Heart left ventricle (tissue), 16 donors: ENCODE measurements around the gene NEK8. TPM values are rescaled to one million over a fixed set of nuclear protein-coding genes. Genes with fewer than 3 reads are reported as not detected.

ENCODE experiments used
- ATAC-seq, 4 donors: fragments of 200-7000 bp; cut with Tn5 transposase; one replicate each; pipeline ENCODE4 v1.9.1; 2020 to 2022; ENCODE audit warnings: moderate library complexity in 4 of 4, mild to moderate bottlenecking in 3 of 4, moderate number of reproducible peaks in 1 of 4
- DNase-seq, 5 donors: peaks; one replicate each; pipeline ENCODE4 v3.0.0-alpha.2; 2020
- H3K27ac ChIP-seq, 12 donors: fragments of 200-600 bp; sonication (generic) in 4 of 12; one replicate each; pipeline versions ENCODE4 v1.5.0 to v1.8.0; 2016 to 2022; ENCODE audit warnings: mild to moderate bottlenecking in 2 of 12
- H3K27me3 ChIP-seq, 9 donors: fragments of 200-600 bp; sonication (generic) in 2 of 9; one replicate each; pipeline versions ENCODE4 v1.5.1 to v1.8.0; 2016 to 2022; ENCODE audit warnings: mild to moderate bottlenecking in 3 of 9
- H3K36me3 ChIP-seq, 9 donors: fragments of 200-600 bp; sonication (generic) in 2 of 9; one replicate each; pipeline versions ENCODE4 v1.5.0 to v1.8.0; 2018 to 2022; ENCODE audit warnings: mild to moderate bottlenecking in 2 of 9
- H3K4me1 ChIP-seq, 12 donors: fragments of 200-600 bp; sonication (generic) in 4 of 12; one replicate each; pipeline versions ENCODE4 v1.5.0 to v1.8.0; 2016 to 2022; ENCODE audit warnings: mild to moderate bottlenecking in 3 of 12
- H3K4me3 ChIP-seq, 12 donors: fragments of 200-600 bp; sonication (generic) in 4 of 12; one replicate each; pipeline versions ENCODE4 v1.5.0 to v1.8.0; 2017 to 2022; ENCODE audit warnings: mild to moderate bottlenecking in 9 of 12, moderate library complexity in 4 of 12
- H3K9me3 ChIP-seq, 12 donors: fragments of 200-600 bp; sonication (generic) in 4 of 12; one replicate each; pipeline versions ENCODE4 v1.5.0 to v1.8.0; 2016 to 2022; ENCODE audit warnings: mild to moderate bottlenecking in 1 of 12
- POLR2A ChIP-seq, 2 donors: fragments of 450-650 bp; IDR thresholded peaks; one replicate each; pipeline ENCODE4 v1.6.1; 2017; ENCODE audit warnings: antibody characterized with exemption in 2 of 2, mild to moderate bottlenecking in 2 of 2, moderate library complexity in 2 of 2
- whole genome bisulfite sequencing, 4 donors: extraction: QIAGEN DNeasy Blood & Tissue Kit in 2 of 4; methylation state at CpG; one replicate each; pipeline versions ENCODE4 v1.1.5 to v1.1.7; 2013 to 2018; 5-methylcytosine and 5-hydroxymethylcytosine counted together
- intact Hi-C, 10 donors: fragments of 100-400 bp; cut with DNase I; formaldehyde crosslinking; loops; one replicate each; pipeline versions ENCODE4 v1.11.1 to v1.14.2; 2022
- polyA plus RNA-seq, 2 donors: library from polyadenylated mRNA; stranded (reverse); fragments of 200-250 nt; gene quantifications; one replicate each; pipeline ENCODE4 v1.2.3, GENCODE V29; 2013
- total RNA-seq, 9 donors: library from RNA; depleted of rRNA in 2 of 9; stranded (reverse); fragments of >200 nt in 2 of 9; fragmentation: NEBNext Ultra II Directional in 3 of 9; extraction: Animal tissue kit (Norgen Biotek cat#: 25700) in 3 of 9; gene quantifications; one replicate each; pipeline versions ENCODE4 v1.1.0 to v1.2.4, GENCODE V29; 2016 to 2023
- TF ChIP-seq, protein P1 (sequence below), 12 donors: fragments of 200-600 bp; sonication (generic) in 4 of 12; IDR thresholded peaks; one replicate each; pipeline versions ENCODE4 v1.5.0 to v1.8.0; 2018 to 2022; ENCODE audit warnings: antibody characterized with exemption in 12 of 12, mild to moderate bottlenecking in 5 of 12
- donor health status: ischemic (EF 13 %, LVEDD 7.1; RV severe dilation, severe dysfunction).
- donor health status: healthy with polysubstance abuse.
- donor health status: DM: no; HTN: yes; CAD: no.
- donor health status: DM: no; HTN: no; CAD: no.
- donor health status: ischemic (EF 25% LVEDD 6.9; RV normal size, moderate dysfunction).
- donor health status: ischemic (EF 25% LVEDD 5.7; RV mildly dilated, moderate dysfunction).
- donor health status: healthy.
- donor health status: DM: yes; HTN: yes; CAD: no.
- donor health status: ischemic (EF 35%, LVEDD 5.7; RV mildly dilated, moderate dysfunction).
- donor health status: nonischemic (EF 11% LVEDD 7.7; RV severe dilation, severe dysfunction).
- donor health status: DM: yes; HTN: yes; CAD: no.
- donor health status: PGD.
- donor health status: ischemic (EF 29% LVEDD 5.4; RV normal size, mild dysfunction).
- donor health status: nonischemic (EF 23%, LVEDD 6.1; RV moderate dilation, normal function).

The NEK8 gene
- total and polyA plus RNA-seq, 11 donors: 0.28 to 2.8 (median 1.1) TPM

DNA sequence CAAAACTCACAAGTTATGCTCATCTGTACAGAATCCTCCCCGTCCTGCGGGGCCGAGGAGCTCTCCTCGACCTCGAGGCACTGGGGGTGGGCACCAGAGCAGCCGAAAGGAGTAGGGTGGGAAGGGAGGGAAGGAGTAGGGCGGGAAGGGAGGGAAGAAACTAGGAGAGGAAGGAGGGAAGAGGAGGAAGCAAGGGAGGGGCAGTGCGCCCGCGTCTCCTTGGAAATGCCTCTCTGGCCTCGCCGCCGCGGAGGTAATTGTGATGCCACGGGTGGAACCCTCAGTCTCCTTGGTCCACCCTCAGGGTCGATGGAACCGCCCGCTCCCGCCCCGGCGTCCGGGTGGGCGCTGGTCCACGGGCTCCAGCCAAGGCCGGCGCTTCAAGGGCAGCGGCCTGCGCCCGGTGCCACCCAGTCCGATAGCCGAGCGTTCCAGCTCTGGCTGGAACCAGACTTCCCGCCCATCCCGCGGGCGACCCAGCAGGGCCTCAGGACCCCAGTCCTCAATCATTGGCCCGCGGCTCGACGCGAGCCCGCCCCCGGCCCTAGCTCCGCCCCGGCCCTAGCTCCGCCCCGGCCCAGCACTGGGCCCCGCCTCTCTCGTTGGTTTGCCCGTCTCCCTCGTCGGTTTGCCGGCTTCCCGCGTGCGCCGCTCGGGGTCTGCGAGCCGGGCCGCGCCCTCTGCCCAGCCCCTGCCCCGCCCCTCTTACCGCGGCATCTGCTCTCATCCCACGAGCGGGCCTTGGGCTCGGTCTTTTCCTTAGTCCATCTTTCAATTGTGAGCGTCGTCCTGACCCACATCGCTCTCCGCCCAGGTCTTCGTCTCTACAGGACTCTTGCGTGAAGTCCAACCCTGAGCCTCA lies 17.5 kb upstream of the NEK8 start:
- intact Hi-C loops: loop anchor here in 4 of 10 donors (2.0 to 10.0 kb wide), 4 partner anchors 46 to 66 kb away; partner anchors contain the start of genes BLTP2 (in 2 of the 4), SDF2 (in 2 of the 4) and SUPT6H (in 2 of the 4)

DNA sequence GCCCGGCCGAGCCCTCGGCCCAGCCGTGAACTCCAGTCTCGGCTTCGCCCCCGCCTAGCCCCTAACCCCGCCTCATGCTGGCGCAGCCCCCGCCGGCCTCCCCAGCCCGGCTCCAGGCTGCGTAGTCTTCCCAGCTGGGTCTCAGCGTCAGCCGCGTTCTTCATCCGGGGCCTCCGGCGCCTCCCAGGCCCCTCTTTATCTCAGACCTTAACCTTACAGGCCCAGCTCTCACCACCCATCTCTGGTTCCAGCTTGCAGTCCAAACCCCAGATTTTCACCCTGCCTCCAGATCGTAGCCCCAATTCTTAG lies 16.9 kb upstream of the NEK8 start, which contains the start of gene PROCA1:
PROCA1 (minus strand) TSS at position 166 of the 309 bp plus-strand sequence. CDS start 228 bp downstream, outside the sequence.
- Histone ChIP-seq H3K27ac (peak within 1 kb of the TSS; percentile 54 to 97 (median 93)), H3K36me3 (peaks cover 0 to 20% (median 11%) of the 10 kb centered on the region in 9 donors), H3K4me3 (peak within 1 kb of the TSS; percentile 22 to 93 (median 72)), H3K9me3 (no peaks in the 10 kb centered on the region), H3K4me1 (peaks cover 0 to 34% (median 19%) of the 10 kb centered on the region in 12 donors), H3K27me3 (peaks cover 0 to 3% (median 0%) of the 10 kb centered on the region in 9 donors)
- DNase-seq (no peak), ATAC-seq (peak in 2 of 4 donors; percentile 9 to 45)
- TF ChIP-seq, protein P1, sequence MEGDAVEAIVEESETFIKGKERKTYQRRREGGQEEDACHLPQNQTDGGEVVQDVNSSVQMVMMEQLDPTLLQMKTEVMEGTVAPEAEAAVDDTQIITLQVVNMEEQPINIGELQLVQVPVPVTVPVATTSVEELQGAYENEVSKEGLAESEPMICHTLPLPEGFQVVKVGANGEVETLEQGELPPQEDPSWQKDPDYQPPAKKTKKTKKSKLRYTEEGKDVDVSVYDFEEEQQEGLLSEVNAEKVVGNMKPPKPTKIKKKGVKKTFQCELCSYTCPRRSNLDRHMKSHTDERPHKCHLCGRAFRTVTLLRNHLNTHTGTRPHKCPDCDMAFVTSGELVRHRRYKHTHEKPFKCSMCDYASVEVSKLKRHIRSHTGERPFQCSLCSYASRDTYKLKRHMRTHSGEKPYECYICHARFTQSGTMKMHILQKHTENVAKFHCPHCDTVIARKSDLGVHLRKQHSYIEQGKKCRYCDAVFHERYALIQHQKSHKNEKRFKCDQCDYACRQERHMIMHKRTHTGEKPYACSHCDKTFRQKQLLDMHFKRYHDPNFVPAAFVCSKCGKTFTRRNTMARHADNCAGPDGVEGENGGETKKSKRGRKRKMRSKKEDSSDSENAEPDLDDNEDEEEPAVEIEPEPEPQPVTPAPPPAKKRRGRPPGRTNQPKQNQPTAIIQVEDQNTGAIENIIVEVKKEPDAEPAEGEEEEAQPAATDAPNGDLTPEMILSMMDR (IDR thresholded peaks at IDR 0.05): no peak
- TF ChIP-seq POLR2A (IDR thresholded peaks at IDR 0.05): no peak
- intact Hi-C loops: loop anchor here in 4 of 10 donors (2.0 to 10.0 kb wide), 4 partner anchors 47 to 67 kb away; partner anchors contain the start of genes BLTP2 (in 2 of the 4), SDF2 (in 2 of the 4) and SUPT6H (in 2 of the 4)
- 3 to 7% (median 3%) methylated on average over 13 to 20 of the region's 20 CpGs for WGBS, 4 donors

More for the DNA sequence above, 17.5 kb upstream of the NEK8 start:
- Histone ChIP-seq H3K36me3 (peaks cover 0 to 20% (median 11%) of the 10 kb centered on the region in 9 donors), H3K4me3 (peak overlapping the region; percentile 22 to 93 (median 72)), H3K27ac (peak overlapping the region; percentile 54 to 97 (median 93)), H3K9me3 (no peaks in the 10 kb centered on the region), H3K27me3 (no peaks in the 10 kb centered on the region), H3K4me1 (peaks cover 0 to 29% (median 14%) of the 10 kb centered on the region in 12 donors)
- ATAC-seq: peak; percentile 85 to 96 (median 94)
- WGBS, 4 donors: 1% methylated on average over 58 to 74 of the region's 74 CpGs
- DNase-seq: peak; percentile 90 to 95 (median 91)
- TF ChIP-seq POLR2A (IDR thresholded peaks at IDR 0.05): peak in 1 of 2 donors; percentile 92
- TF ChIP-seq, protein P1 (IDR thresholded peaks at IDR 0.05): no peak

DNA sequence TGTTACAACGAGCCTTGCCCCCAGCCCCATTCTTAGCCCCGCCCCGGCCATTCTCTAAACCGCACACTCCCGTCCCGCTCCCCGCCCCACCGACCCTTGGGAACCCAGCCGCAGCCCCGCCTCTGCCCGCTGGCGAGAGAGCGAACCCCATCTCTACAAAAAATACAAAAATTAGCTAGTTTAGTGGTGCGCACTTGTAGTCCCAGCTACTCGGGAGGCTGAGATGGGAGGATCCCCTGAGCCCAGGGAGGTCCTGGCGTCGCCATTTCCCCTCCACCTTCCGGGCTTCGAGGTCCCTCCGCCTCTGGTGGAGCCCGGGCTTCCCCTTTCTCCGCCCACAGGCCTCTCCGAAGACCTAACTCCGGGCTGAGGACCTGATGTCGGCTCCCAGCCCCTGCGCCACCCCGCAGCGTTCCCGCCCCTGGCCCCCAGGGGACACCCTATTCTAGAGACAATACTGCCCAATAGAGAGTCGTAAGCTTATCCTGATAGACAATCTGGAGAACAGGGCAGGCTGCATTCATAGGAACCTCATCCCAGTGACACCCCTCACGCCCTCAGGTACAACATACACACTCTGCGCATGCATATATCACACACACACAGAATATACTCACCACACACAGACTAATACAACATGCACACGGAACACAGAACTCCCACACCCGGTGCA lies 16.4 kb upstream of the NEK8 start:
- peak in 3 of 4 donors; percentile 3 to 46 (median 14) for ATAC-seq
- no peak for TF ChIP-seq POLR2A (IDR thresholded peaks at IDR 0.05)
- TF ChIP-seq, protein P1 (IDR thresholded peaks at IDR 0.05): peak in 1 of 12 donors; percentile 17
- no peaks in the 10 kb centered on the region for H3K9me3 ChIP-seq
- WGBS, 4 donors: 30 to 57% (median 35%) methylated on average over 33 to 34 of the region's 34 CpGs
- DNase-seq: peak; percentile 59 to 83 (median 71)
- intact Hi-C loops: loop anchor here in 3 of 10 donors (5.0 to 10.0 kb wide), 3 partner anchors 47 to 65 kb away; partner anchors contain the start of genes SDF2 (in 2 of the 3), SUPT6H (in 2 of the 3) and BLTP2 (in 1 of the 3)
- peak overlapping the region; percentile 22 to 93 (median 72) for H3K4me3 ChIP-seq
- H3K36me3 ChIP-seq: peaks cover 0 to 20% (median 11%) of the 10 kb centered on the region in 9 donors
- peaks cover 0 to 39% (median 21%) of the 10 kb centered on the region in 12 donors for H3K4me1 ChIP-seq
- peak overlapping the region in 11 of 12 donors; percentile 77 to 97 (median 94) for H3K27ac ChIP-seq
- H3K27me3 ChIP-seq: peaks cover 0 to 8% (median 0%) of the 10 kb centered on the region in 9 donors
